A549 (cell line): Measurements from ENCODE around the gene IRX4.

Experiments used
- CTCF ChIP-seq: fragments of >200 bp; sonication (Bioruptor Twin); formaldehyde crosslinking; IDR thresholded peaks from 3 replicates; pipeline ENCODE4 v1.5.1; 2016
- ELK1 ChIP-seq: fragments of 150-350 bp; IDR thresholded peaks from 2 replicates; pipeline ENCODE4 v1.6.1; 2014; ENCODE audit warnings: low read depth, mild to moderate bottlenecking, low read length
- MAX ChIP-seq: IDR thresholded peaks from 2 replicates; pipeline ENCODE4 v1.6.1; 2012
- PBX3 ChIP-seq: IDR thresholded peaks from 2 replicates; pipeline ENCODE4 v1.6.1; 2012
- PHF8 ChIP-seq: fragments of 200-600 bp; sonication (generic); IDR thresholded peaks from 2 replicates; pipeline ENCODE4 v1.6.1; 2016; ENCODE audit warnings: low read depth, mild to moderate bottlenecking, antibody characterized with exemption, moderate library complexity, borderline replicate concordance
- POLR2A ChIP-seq: IDR thresholded peaks from 2 replicates; pipeline ENCODE4 v1.6.1; 2012; ENCODE audit warnings: mild to moderate bottlenecking, low read length
- RCOR1 ChIP-seq: fragments of 150-350 bp; IDR thresholded peaks from 2 replicates; pipeline ENCODE4 v1.6.1; 2014; ENCODE audit warnings: antibody characterized with exemption, low read length, low read depth
- REST ChIP-seq: fragments of 200-600 bp; sonication (generic); IDR thresholded peaks from 2 replicates; pipeline ENCODE4 v1.6.1; 2016; ENCODE audit warnings: antibody characterized with exemption, mild to moderate bottlenecking, moderate library complexity
- SREBF2 ChIP-seq: fragments of 450-650 bp; IDR thresholded peaks from 2 replicates; pipeline ENCODE4 v1.6.1; 2014; ENCODE audit warnings: mild to moderate bottlenecking, moderate library complexity
- USF2 ChIP-seq: fragments of 450-650 bp; IDR thresholded peaks from 2 replicates; pipeline ENCODE4 v1.6.1; 2014; ENCODE audit warnings: antibody characterized with exemption

- TF ChIP-seq CTCF (no peak), PHF8 (no peak), POLR2A (no peak), REST (no peak), USF2 (no peak), PBX3 (no peak), MAX (no peak), ELK1 (no peak), RCOR1 (no peak), SREBF2 (no peak)
Measured at GRCh38 chr5:1915316-1915715, 32.6 kb upstream of the IRX4 start.
